ENCODE results near the gene PXT1.
A peak's percentile ranks its signal among the peaks of the same experiment; 100 is the strongest.

The PXT1 gene

DNA sequence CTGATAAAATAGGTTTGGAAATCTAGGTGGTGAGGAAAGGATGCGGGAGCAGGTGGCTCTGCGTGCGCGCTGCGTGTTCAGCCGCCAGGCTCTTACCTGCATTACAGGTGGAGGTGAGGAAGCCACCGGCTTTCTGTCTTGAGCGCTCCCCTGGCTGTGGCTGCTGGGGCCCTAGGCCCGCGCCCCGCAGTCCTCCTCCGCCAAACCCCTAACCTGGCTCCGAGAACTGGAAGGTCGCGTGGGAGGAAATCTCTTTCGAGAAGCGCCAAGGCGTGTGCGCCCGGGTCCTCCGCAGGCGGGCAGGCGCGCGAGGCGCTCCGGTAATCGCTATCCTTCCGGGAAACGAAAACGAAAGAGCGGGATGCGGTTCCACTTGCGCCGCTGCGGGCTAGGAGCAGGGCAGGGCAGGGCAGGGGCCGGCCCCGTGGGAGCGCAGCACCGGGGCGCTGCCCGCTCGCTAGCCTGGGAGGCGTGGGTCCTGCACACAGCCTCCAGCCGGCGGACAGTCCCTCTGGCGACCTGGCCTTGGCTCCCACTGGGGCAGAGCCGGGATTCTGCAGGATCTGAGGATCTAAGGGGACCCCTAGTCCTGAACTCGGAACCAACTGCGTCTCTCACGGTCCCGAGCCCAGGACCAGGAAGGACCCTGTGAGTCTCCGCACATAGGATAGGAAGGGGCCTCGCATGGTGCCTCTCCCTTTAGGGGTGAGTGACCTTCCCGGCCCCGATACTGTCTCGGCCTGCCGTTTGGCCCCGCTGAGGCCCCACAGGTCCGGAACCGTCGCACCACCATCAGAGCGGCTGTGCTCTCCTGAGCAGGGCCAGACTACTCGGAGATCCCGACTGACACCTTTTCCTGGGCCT is 55.0 kb downstream of the PXT1 start, which contains the start of gene ETV7:
ETV7 (minus strand) TSS at position 230 of the 864 bp plus-strand sequence; CDS start at position 102, 128 bp downstream.
- DNase-seq, result no peak

DNA sequence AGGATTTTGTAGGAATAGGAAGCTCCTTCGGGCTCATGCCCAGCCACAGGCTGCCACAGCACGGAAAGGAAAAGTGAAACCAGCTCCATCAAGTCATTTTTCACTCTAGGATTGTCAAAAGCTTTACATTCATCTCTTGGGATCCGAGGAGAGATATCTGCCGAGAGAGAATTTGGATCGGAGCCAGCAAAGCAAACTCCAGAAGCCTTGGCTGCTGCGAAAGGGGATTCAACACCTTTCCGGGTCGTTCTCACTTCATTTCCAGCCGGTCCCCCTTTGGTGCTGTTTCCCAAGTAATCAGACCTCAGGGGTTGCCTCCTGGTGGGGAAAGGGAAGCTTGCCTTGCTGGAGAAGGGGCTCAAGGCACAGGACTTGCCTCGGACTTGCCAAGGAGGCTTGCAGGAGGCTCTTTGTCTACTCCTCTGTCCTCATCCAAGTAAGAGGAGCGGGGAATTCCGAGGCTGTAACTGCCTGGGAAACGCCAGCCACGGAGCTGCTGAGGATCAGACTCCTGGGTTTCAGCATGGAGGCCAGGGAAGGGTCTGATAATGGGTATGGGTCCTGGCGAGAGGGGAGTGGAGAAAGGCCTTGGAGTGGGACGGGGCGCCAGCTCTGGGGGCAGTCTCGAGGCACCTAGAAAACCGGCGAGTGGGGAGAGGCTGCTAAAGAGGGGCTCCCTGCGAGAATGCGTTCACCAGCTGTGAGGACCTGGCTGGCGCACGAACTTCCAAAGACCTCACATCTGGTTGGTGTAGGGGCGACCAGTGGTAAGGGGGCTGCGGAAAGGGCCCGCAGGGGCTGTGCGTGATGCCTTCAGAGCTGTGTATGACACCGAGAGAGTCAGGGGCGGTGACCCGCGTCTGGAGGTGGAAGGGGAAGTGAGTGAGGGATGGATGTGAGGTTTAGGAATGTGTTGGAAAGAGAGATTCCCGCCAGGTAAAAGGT is 55.9 kb downstream of the PXT1 start:
- DNase-seq, result no peak

DNA sequence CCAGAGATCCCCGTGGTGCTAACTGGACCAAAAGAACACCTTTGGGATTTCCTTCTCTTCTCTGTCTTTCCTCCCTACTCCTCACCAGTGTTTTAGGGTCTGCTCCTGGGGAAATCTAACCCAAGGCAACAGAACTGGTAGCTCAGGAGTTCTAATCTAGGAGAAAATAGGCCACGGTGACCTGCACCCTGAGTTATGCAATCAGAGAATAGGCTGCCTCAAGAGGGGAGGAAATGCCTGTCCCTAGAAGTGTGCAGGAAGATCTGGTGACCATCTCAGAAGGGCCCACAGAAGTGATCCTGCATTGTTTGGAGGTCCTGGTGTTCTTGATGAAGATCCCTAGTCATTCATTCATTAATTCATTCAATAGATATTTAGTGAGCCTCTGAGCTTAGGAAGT is 58.6 kb downstream of the PXT1 start:
- no peak for DNase-seq

DNA sequence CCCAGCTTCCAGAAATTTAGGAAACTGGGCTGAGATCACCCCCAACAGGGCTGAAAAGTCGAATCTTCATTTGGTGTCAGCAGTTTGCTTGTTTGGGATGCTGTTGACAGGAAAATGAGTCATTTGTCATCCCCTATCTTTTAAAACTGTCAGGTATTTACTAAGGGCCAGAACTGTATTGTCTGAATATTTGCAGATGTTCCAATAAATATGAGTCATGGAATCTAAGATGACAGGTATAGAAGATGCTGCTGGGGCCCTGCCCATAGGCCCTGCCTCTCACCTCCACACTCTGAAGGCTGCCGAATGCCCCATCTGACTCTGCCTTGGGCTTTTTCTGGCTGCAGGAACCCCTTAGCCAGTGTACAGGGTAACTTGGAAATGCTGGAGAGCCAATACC is 59.0 kb downstream of the PXT1 start:
- DNase-seq, result no peak

DNA sequence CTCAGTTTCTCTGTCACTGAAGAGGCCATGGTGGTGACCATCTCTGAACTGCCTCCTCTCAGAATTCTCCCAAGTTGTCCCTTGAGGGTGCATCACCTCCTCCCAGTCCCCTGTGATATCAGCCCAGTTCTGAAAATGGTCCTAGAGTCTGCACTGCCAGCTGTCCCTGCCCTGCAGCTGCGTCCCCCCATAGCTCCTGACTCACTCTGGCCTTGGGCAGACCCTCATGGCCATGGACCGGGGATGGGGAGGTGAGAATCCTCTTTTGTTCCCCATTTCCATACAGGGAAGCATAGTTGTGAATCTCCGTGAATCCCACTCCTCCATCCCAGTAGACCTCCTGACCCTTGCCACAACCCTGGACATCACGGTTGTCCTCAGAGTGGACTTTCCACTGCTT is 59.7 kb downstream of the PXT1 start:
- no peak for DNase-seq

DNA sequence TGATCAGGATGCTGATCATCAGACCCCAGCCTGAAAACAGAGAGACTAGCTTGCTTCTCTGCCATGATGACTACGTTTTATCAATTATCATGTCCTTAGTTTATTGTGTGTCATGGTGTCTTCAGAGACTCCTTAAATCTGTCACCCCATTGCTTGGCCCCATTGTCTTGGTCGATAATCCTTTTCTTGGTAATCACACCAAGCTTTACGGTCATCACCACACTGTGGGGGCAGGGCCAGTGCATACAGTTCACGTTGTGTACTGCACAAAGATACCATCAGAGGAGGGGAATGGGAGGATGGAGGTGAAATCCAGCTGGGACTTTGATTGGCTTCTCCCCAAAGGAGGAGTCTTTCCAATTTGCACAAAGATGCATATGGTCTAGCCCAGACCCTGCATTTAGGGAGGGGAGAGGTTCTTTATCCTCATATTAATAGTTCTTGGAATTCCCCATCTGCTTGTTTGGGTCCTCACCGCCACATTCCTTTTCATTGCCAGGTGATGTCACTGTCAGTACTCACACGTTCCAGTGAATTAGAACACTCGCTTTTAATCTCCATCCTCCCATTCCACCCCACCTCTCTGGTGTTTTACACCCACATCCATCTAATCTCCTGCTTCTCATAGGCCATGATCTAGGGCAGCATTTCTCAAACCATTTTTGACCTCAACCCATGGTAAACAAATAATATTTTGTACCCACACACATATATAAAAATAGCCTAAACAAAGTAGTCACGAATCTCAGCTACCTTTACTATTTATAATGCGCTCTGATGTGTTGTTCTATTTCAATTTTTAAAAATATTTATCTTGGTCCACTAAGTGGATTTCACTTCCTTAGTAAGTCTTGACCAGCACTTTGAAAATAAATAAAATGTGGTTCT is 60.9 kb downstream of the PXT1 start:
- no peak for DNase-seq

DNA sequence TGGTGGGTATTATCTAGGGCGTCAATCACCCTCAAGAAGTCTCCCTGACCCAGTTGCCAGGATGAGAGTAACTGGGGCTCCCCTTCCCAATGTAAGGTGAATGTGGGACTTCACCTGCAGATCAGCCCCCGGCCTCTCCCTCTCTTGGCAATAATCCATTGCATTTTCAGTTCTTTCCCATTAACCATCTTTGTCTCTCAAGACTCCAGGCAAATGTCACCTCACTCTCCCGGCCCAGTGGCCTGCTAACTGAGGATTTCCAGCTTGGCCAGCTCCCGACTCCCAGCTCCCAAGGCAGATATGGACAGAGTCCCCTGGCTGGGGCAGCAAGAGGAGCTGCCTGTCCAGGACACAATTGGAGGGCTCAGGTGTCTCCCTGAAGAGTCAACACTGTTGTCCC is 62.5 kb downstream of the PXT1 start:
- no peak for DNase-seq

DNA sequence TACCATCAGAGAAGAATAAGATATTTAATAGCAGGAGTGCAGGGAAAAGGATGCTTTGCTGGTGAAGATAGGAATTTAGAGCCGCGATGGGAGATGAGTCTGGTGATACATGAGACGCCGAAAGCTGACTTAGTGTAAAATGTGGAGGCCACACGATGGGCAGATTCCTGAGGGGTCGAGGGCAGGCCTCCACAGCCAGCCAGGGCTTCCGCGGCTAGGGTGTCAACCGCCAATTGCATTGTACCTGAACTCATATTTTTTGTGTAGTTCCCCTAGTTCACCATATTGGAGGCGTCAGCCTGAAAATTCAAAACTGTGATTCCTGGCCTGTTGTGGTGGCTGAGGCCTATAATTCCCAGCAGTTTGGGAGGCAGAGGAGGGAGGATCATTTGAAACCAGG is 63.7 kb downstream of the PXT1 start:
- no peak for DNase-seq

DNA sequence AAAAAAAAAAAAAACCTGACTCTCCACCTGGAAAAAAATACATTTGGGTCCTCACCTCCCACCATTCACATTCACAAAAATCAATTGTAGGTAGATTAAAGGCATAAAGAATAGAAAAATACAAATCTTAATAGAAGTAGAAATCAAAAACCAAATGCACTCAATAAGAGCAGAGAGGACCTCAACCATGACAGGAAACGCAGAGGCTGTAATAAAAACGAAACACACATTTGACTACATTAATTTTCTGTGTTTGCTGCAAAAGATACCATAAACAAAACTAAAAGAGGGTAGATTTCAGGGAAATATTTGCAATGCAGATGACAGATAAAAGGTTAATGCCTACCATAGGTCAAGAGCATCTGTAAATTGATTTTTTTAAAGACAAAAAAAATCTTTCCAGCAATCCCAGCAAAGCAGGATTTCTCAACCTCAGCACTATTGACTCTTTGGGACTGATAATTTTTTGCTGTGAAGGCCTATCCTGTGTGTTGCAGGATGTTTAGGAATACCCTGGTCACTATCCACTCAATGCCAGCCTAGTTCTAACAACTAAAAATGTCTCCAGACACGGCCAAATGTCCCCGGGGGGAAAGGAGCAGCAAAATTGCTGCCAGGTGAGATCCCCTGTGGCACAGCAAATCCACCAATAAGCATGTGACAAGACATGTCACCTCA is 64.3 kb downstream of the PXT1 start:
- no peak for DNase-seq

DNA sequence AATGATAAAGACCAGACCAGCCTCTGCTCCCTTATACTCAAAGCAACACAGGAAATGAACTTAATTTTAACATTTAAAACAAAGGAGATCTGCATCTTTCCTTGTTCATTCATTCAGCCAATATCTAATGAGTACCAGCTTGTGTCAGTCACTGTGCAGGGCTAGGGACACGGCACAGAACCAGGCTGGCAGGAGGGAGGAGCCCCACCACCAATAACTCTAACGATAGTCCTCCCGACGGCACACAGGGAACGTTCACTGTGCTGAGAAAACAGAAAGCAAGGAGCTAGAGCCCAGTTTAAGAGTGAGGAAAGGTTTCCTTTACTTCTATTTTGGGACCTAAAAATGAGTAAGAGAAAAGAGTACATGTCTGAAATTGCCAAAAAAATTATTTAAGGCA is 65.1 kb downstream of the PXT1 start:
- DNase-seq, result no peak

DNA sequence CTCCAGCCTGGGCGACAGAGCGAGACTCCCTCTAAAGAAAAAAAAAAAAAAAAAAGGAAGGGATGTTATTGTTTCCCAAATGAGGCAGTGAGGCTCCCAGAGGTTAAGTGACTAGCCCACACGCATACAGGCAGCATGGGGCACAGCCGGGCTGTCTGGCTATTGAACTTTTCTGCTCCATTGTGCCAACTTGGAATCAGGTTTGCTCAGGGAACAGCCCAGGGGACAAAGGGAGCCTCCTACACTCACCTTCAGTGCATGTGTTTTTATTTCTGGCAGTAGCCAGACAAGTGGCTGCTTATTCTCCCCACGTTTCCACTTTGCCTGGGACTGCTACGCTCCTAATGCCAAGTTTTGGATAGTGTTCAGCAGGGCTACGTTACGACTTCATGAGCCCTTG is 65.9 kb downstream of the PXT1 start:
- DNase-seq, result no peak

DNA sequence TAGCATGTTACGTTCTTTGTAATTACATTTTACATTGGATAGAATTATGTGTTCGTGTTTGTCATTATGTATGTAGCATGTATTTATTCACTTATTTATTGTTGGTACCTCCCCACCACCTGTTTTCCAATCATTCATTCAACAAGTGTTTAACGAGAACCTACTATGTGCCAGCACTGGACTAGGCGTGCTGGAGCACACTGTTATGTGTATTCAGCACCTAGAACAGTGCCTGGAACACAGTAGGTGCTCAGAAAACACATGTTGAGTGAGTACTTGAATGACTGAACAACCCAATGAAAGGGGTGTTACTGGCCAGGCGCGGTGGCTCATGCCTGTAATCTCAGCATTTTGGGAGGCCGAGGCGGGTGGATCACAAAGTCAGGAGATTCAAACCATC is 66.5 kb downstream of the PXT1 start:
- no peak for DNase-seq

DNA sequence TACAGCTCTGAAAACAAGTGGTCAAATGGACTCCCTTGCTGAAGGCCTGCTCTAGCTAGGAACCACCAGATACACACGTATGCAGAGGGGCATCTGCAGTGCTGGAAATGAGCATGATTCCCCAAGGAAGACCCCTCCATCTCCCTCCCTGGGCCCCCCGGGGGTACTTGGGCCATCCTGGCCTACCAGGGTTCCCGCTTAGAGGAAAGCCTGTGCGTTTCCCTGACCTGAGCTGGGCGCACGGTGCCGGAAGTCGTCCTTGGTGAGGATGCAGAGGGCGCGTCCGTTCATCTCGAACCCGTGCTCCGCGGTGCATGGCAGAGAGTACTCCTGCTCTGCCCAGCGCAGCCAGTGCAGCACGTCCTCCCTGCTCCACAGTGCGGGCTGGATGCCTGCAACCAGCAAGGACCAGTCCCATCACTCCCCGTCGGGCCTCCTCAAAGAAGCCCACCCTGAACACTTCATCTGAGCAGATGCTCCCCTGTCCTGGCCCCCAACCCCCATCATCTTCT is 67.0 kb downstream of the PXT1 start:
- DNase-seq, result no peak

DNA sequence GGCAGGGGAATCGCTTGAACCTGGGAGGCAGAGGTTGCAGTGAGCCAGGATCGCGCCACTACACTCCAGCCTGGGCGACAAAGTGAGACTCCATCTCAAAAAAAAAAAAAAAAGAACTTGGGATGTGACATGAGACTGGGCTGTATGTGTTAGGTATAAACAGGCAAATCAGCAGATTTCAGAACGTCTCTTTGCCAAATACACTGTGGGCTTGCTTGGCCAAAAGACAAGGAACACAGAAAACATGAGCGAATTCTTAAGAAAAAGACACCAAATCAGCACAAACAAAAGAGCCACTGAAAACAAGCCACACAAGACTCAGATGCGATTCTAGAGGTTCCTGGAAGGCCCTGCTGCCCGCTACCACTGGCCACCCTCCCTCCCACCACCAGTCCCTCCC is 67.7 kb downstream of the PXT1 start:
- no peak for DNase-seq

DNA sequence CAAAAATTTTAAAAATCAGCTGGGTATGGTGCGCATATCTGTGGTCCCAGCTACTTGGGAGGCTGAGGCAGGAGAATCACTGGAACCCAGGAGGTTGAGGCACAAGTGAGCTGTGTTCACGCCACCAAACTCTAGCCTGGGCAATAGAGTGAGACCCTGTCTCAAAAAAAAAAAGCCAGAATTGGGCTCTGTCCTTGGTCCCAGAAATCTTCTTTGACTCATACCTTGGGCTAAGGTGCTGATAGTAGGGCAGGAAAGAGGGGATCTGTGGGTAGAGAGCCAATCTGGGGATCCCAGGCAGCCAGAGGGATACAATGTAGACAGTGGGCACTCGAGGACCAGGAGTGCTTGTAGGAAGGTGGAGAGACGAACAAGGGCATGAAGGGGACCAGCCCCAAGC is 68.5 kb downstream of the PXT1 start:
- DNase-seq, result no peak

DNA sequence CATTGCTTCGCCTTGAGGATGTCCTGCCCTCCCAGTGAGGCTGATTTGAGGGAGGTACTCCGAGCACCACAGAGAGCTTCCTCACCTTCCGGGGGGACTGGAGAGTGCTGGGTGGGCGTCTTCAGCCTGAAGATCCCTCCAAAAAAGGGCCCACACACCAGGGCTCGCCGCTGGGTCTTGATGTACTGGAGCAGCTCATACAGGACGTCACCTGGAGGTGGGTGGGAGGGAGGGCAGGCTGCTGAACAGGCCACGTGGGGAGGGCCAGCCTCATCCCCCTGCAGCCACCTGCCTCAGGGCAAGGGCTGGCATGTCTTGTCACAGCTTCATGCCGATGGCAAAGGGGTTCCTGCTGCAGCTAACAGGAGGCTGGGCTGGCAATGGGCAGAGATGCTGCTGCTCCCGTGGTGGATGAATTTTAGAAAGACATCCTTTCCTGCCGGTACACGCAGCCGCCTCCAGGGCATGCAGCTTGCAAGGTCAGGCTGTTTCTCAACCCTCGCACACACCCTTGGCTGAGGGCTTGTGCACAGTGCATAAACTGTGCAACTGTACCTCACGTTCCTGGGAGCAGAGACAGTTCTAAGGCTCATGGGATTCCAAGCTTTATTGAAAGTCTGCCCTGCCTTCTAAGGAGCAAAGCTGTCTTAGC is 69.2 kb downstream of the PXT1 start:
- DNase-seq, result no peak

DNA sequence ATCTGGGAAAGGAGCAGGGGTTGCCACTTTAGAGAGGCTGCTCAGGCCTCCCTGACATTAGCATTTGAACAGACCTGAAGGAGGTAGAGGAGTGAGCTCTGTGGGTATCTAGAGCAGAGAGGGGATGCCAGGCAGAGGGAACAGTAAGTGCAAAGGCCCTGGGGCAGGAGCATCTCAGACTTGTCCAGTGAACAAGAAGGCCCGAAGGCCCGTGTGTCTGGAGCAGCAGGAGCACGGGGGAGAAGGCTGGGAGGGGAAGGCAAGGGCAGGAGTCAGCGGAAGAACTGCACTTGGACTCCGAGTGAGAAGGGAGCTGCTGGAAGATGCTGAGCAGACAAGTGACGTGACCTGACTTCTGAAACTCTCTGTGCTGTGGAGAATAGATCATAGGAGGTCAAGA is 70.6 kb downstream of the PXT1 start:
- no peak for DNase-seq

DNA sequence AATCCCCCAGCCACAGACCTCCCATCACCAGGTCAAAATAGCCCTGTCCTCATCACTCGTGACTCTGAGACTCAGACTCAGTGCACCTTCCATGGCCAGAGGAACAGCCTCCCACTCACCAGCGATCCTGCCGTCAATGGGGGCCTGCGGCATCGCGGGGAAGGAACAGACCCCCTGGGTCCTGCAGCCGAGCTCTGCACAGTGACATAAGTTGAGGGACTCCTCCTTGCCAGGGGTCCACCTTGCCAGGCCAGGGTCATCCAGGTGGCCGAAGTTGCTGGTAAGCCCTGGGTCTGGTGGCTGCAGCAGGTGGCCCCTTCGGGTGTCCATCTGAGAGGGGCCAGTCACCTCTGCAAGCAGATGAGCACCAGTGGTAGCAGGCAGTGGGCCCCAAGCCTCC is 71.4 kb downstream of the PXT1 start:
- no peak for DNase-seq

DNA sequence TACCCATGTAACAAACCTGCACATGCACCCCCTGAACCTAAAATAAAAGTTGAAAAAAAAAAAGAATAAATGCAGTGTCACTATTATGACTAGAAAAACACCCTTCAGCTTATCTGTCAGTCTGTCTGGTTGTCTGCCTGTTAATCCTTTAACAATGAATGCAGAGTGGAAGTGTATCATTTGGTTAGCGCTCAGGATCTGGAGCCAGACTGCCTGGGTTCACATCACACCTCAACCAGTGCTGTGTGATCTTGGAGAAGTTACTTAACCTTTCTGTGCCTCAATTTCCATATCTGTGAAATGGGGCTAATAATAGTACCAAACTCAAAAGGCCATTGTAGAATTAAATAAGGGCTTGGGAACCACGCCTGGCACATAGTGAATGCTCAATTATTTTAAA is 72.0 kb downstream of the PXT1 start:
- DNase-seq, result no peak

DNA sequence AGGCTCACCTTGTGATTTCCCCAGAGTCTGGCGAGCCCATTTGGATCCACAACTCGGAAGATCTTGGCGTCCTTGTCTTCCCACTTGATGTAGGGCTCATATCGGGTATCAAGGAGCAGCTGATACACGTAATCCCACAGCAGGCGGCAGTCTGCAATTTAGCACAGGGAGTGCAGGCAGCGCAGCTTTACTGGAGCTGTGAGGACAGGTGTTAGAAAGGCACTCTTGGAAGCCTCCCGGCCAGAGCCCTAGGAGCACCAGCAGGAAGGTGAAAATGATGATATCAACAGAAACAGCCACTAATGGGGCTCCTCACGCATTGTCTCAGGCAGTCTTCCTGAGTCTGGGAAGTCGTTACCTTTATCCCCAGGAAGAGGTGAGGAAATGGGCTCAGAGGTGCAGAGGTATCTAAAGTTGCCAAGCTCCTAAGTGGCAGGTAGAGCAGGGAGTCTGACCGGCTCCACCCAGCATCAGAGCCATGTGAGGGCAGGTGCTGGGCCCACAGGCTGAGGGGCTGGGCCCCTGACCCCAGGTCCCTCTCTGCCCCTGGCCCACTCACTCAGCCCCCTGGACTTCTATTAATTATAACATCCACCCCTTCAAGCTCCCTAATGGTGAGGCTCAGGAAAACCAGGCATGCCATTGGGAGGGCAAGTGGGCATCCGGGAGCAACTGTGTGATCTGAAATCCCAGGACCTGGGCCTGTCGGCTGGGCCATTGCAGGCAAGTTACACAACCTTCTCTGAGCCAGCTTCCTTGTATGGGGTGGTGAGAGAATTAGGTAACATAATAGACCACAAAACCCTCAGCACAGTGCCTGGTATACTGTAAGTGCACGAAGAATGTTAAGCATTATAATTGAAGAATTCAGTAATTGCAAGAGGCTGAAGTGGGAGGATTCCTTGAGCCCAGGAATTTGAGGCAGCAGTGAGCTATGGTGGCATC is 73.5 kb downstream of the PXT1 start:
- peak; percentile 19 for DNase-seq

Measured in NCI-H2081 treated with DMSO at 0.1 percent for 48 hours (cell line).